ENCODE measurements around the gene PTPRT. TPM values are rescaled to one million over a fixed set of nuclear protein-coding genes. Genes with fewer than 3 reads are reported as not detected.

Gene PTPRT
- total RNA-seq, 1 experiment from 2014 or later, result not detected

DNA sequence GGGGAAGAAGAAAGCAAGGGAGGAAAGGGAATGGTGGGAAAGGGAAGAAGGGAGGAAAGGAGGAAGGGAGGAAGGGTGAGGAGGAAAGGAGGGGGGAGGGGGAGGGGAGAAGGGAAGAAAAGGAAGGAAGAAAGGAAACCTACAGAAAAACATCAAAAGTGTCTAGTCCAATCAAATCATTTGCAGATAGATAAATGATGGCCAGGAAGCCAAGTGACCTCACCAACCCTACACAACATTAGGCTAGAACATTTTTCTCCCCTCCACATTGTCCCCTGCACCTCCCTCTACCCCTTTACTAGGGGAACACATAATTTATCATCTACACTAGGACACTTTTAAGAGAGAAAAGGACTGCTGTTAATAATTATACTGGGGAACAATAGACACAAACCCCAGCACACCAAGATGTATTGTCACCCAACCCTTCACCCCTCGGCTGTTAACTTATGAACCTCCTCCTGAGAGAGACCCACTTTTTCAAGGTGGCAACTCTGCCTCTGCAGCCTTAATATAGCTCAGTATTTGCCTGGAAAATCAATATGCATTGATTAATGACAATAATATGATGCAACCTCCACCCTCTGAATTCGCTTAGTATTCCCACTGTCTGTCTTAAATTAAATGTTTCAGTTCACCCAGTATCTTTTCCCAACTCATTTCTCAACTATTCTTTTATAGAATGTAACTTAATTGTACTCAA lies 231.2 kb downstream of the PTPRT start:
- H3K27ac ChIP-seq (ENCODE audit: low read length), result no peak overlapping the region
- in situ Hi-C loops (cut with HindIII; ENCODE audit: low pct_unique_long_range_greater_than_20kb, low sequenced_read_pairs) (no loop called here), intact Hi-C loops (cut with micrococcal nuclease; ENCODE audit: unreplicated experiment) (no loop called here)
- ATAC-seq, result no peak
- TF ChIP-seq SIN3A (IDR thresholded peaks at IDR 0.05; ENCODE audit: borderline replicate concordance, insufficient read depth, low read depth, low read length), result no peak
- TF ChIP-seq, protein P1, sequence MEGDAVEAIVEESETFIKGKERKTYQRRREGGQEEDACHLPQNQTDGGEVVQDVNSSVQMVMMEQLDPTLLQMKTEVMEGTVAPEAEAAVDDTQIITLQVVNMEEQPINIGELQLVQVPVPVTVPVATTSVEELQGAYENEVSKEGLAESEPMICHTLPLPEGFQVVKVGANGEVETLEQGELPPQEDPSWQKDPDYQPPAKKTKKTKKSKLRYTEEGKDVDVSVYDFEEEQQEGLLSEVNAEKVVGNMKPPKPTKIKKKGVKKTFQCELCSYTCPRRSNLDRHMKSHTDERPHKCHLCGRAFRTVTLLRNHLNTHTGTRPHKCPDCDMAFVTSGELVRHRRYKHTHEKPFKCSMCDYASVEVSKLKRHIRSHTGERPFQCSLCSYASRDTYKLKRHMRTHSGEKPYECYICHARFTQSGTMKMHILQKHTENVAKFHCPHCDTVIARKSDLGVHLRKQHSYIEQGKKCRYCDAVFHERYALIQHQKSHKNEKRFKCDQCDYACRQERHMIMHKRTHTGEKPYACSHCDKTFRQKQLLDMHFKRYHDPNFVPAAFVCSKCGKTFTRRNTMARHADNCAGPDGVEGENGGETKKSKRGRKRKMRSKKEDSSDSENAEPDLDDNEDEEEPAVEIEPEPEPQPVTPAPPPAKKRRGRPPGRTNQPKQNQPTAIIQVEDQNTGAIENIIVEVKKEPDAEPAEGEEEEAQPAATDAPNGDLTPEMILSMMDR (IDR thresholded peaks at IDR 0.05), result no peak
- H3K9me3 ChIP-seq (ENCODE audit: control insufficient read depth, insufficient read depth, low read depth, low read length), result no peaks in the 10 kb centered on the region
- no peaks in the 10 kb centered on the region for H3K36me3 ChIP-seq (ENCODE audit: control insufficient read depth, insufficient read depth, low read length)
- CTCF ChIA-PET, result no interaction called here
- POLR2A ChIA-PET, result no interaction called here
- no TSS peak for BruUV-seq (replicated peaks)
- H3K4me3 ChIP-seq (ENCODE audit: low read depth in 2 of 2, low read length in 2 of 2), result no peak overlapping the region
- DNase-seq (ENCODE audit: low read depth, low spot score), result no peak
- H3K27me3 ChIP-seq (ENCODE audit: control insufficient read depth, insufficient read depth, low read length), result no peaks in the 10 kb centered on the region; the same call in 1 of the 2 replicates
- no peaks in the 10 kb centered on the region for H3K4me1 ChIP-seq (ENCODE audit: control insufficient read depth, insufficient read depth, low read length)

DNA sequence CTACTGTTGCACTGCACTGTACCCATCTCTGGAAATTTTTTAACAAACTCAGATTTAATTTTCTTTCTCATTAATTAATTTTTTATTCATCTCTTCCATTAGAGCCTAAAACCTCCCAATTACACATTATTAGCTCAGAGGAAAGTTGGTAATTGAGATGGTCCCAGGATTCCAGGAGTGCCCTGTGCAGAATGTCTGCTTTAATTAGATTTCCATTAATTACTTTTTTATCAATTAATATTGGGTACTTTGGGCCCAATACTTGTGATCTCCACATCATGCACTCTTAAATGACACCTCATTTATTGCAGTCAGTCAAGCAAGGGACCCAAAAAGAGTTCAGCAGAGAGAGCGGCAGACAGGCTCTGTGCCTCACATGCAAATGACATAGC lies 232.0 kb downstream of the PTPRT start:
- H3K9me3 ChIP-seq (ENCODE audit: control insufficient read depth, insufficient read depth, low read depth, low read length), result no peaks in the 10 kb centered on the region
- CTCF ChIA-PET, result no interaction called here
- in situ Hi-C loops (cut with HindIII; ENCODE audit: low pct_unique_long_range_greater_than_20kb, low sequenced_read_pairs) (no loop called here), intact Hi-C loops (cut with micrococcal nuclease; ENCODE audit: unreplicated experiment) (no loop called here)
- no peak for TF ChIP-seq SIN3A (IDR thresholded peaks at IDR 0.05; ENCODE audit: borderline replicate concordance, insufficient read depth, low read depth, low read length)
- TF ChIP-seq, protein P1 (IDR thresholded peaks at IDR 0.05), result no peak
- TF ChIP-seq, protein P2, sequence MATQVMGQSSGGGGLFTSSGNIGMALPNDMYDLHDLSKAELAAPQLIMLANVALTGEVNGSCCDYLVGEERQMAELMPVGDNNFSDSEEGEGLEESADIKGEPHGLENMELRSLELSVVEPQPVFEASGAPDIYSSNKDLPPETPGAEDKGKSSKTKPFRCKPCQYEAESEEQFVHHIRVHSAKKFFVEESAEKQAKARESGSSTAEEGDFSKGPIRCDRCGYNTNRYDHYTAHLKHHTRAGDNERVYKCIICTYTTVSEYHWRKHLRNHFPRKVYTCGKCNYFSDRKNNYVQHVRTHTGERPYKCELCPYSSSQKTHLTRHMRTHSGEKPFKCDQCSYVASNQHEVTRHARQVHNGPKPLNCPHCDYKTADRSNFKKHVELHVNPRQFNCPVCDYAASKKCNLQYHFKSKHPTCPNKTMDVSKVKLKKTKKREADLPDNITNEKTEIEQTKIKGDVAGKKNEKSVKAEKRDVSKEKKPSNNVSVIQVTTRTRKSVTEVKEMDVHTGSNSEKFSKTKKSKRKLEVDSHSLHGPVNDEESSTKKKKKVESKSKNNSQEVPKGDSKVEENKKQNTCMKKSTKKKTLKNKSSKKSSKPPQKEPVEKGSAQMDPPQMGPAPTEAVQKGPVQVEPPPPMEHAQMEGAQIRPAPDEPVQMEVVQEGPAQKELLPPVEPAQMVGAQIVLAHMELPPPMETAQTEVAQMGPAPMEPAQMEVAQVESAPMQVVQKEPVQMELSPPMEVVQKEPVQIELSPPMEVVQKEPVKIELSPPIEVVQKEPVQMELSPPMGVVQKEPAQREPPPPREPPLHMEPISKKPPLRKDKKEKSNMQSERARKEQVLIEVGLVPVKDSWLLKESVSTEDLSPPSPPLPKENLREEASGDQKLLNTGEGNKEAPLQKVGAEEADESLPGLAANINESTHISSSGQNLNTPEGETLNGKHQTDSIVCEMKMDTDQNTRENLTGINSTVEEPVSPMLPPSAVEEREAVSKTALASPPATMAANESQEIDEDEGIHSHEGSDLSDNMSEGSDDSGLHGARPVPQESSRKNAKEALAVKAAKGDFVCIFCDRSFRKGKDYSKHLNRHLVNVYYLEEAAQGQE (IDR thresholded peaks at IDR 0.05; ENCODE audit: insufficient read depth in 1 of 2, low read depth in 2 of 2, low read length in 1 of 2), result no peak
- no peak for TF ChIP-seq POLR2AphosphoS5 (IDR thresholded peaks at IDR 0.05; ENCODE audit: low read depth, low read length)
- no peak for TF ChIP-seq TCF7L2 (IDR thresholded peaks at IDR 0.05; ENCODE audit: low read depth, low read length)
- BruUV-seq (replicated peaks), result no TSS peak
- ATAC-seq (no peak), DNase-seq (ENCODE audit: low read depth, low spot score) (no peak)
- H3K27me3 ChIP-seq (ENCODE audit: control insufficient read depth, insufficient read depth, low read length), result no peaks in the 10 kb centered on the region; the same call in 1 of the 2 replicates
- no peaks in the 10 kb centered on the region for H3K4me1 ChIP-seq (ENCODE audit: control insufficient read depth, insufficient read depth, low read length)
- no peaks in the 10 kb centered on the region for H3K36me3 ChIP-seq (ENCODE audit: control insufficient read depth, insufficient read depth, low read length)
- H3K27ac ChIP-seq (ENCODE audit: low read length), result no peak overlapping the region
- POLR2A ChIA-PET, result no interaction called here
- H3K4me3 ChIP-seq (ENCODE audit: low read depth in 2 of 2, low read length in 2 of 2), result no peak overlapping the region

All from Panc1 (cell line).